Measurements from ENCODE around the gene AFP.

Gene AFP

GRCh38 chr4:73439445-73439844 lies 3.4 kb downstream of the AFP start:
- DNase-seq = no peak

- no peak for DNase-seq
Observed at GRCh38 chr4:73439991-73440390, 4.0 kb downstream of the AFP start.

- no peak for DNase-seq
Observed at GRCh38 chr4:73440653-73441052, 4.6 kb downstream of the AFP start.

GRCh38 chr4:73442275-73442674 lies 6.3 kb downstream of the AFP start:
- DNase-seq = no peak

- DNase-seq = no peak
Observed at GRCh38 chr4:73443224-73443623, 7.2 kb downstream of the AFP start.

GRCh38 chr4:73445383-73446335 lies 9.6 kb downstream of the AFP start:
- DNase-seq = no peak

GRCh38 chr4:73446336-73446938 lies 10.4 kb downstream of the AFP start:
- peak; percentile 85 for DNase-seq

- no peak for DNase-seq
Observed at GRCh38 chr4:73447671-73448070, 11.7 kb downstream of the AFP start.

- no peak for DNase-seq
Observed at GRCh38 chr4:73448448-73449203, 12.6 kb downstream of the AFP start.

GRCh38 chr4:73450398-73451004 lies 14.5 kb downstream of the AFP start:
- peak; percentile 59 for DNase-seq

- DNase-seq = no peak
Observed at GRCh38 chr4:73451404-73451803, 15.4 kb downstream of the AFP start.

- DNase-seq = no peak
Observed at GRCh38 chr4:73451981-73452747, 16.1 kb downstream of the AFP start.

GRCh38 chr4:73452953-73453700 lies 17.1 kb downstream of the AFP start:
- DNase-seq = no peak

GRCh38 chr4:73453701-73454005 lies 17.6 kb downstream of the AFP start:
- DNase-seq = no peak

- DNase-seq = no peak
Observed at GRCh38 chr4:73454920-73455319, 18.9 kb downstream of the AFP start.

GRCh38 chr4:73456177-73457022 lies 20.4 kb downstream of the AFP start:
- no peak for DNase-seq

- no peak for DNase-seq
Observed at GRCh38 chr4:73458184-73459047, 22.4 kb downstream of the AFP start.

- no peak for DNase-seq
Observed at GRCh38 chr4:73459048-73459421, 23.0 kb downstream of the AFP start.

GRCh38 chr4:73460913-73461522 lies 25.0 kb downstream of the AFP start:
- DNase-seq = no peak
